Liver (tissue), 9 donors: ENCODE data around the gene TPCN1. TPM values are rescaled to one million over a fixed set of nuclear protein-coding genes. Genes with fewer than 3 reads are reported as not detected.

Experiments used
- DNase-seq: peaks from one replicate; pipeline ENCODE4 v3.0.0-alpha.2; 2017; ENCODE audit warnings: low spot score
- H3K27ac ChIP-seq, 2 donors: one replicate each; pipeline ENCODE4 v1.7.0; 2013; ENCODE audit warnings: inconsistent platforms in 2 of 2, low read length in 2 of 2, control low read depth in 1 of 2, low read depth in 1 of 2, mild to moderate bottlenecking in 1 of 2
- H3K27me3 ChIP-seq, 4 donors: one replicate each; pipeline versions ENCODE4 v1.6.1 to v1.7.0; 2013; ENCODE audit warnings: low read length in 3 of 4, inconsistent platforms in 1 of 4, mild to moderate bottlenecking in 1 of 4, moderate library complexity in 1 of 4; ENCODE audit not compliant: control insufficient read depth in 4 of 4, insufficient read depth in 4 of 4
- H3K36me3 ChIP-seq, 4 donors: one replicate each; pipeline versions ENCODE4 v1.6.1 to v1.7.0; 2013; ENCODE audit warnings: low read length in 3 of 4, mild to moderate bottlenecking in 3 of 4, low read depth in 1 of 4, moderate library complexity in 1 of 4; ENCODE audit not compliant: control insufficient read depth in 4 of 4, insufficient read depth in 3 of 4
- H3K4me1 ChIP-seq, 4 donors: one replicate each; pipeline versions ENCODE4 v1.6.1 to v1.7.0; 2013; ENCODE audit warnings: low read length in 3 of 4, mild to moderate bottlenecking in 3 of 4, moderate library complexity in 1 of 4; ENCODE audit not compliant: control insufficient read depth in 4 of 4, insufficient read depth in 4 of 4
- H3K4me3 ChIP-seq, 3 donors: one replicate each; pipeline versions ENCODE4 v1.6.1 to v1.7.0; 2013; ENCODE audit warnings: low read length in 3 of 3, control low read depth in 1 of 3, low read depth in 1 of 3, mild to moderate bottlenecking in 1 of 3
- H3K9ac ChIP-seq, 2 donors: one replicate each; pipeline ENCODE4 v1.7.0; 2013; ENCODE audit warnings: low read length in 2 of 2, mild to moderate bottlenecking in 2 of 2, moderate library complexity in 2 of 2, control low read depth in 1 of 2, low read depth in 1 of 2
- H3K9me3 ChIP-seq, 4 donors: one replicate each; pipeline versions ENCODE4 v1.6.1 to v1.7.0; 2013; ENCODE audit warnings: low read length in 3 of 4; ENCODE audit not compliant: control insufficient read depth in 4 of 4
- CTCF ChIP-seq: fragments of 150-350 bp; IDR thresholded peaks from 2 replicates; pipeline ENCODE4 v1.5.1; 2017; ENCODE audit warnings: improper control_type of control experiment, low read depth, low read length; ENCODE audit not compliant: missing input control
- HNF4A ChIP-seq, 2 donors: conservative IDR thresholded peaks; 2 replicates each; pipeline ENCODE4 v1.6.1; 2016; ENCODE audit warnings: antibody characterized with exemption in 2 of 2, mild to moderate bottlenecking in 2 of 2
- HNF4G ChIP-seq: IDR thresholded peaks from 2 replicates; pipeline ENCODE4 v1.6.1; 2016; ENCODE audit warnings: antibody characterized with exemption
- MAX ChIP-seq: IDR thresholded peaks from 2 replicates; pipeline ENCODE4 v1.6.1; 2016; ENCODE audit warnings: antibody characterized with exemption
- NR2F2 ChIP-seq: IDR thresholded peaks from 2 replicates; pipeline ENCODE4 v1.6.1; 2016; ENCODE audit warnings: antibody characterized with exemption
- REST ChIP-seq: IDR thresholded peaks from 2 replicates; pipeline ENCODE4 v1.6.1; 2016; ENCODE audit warnings: antibody characterized with exemption, mild to moderate bottlenecking
- TAF1 ChIP-seq: conservative IDR thresholded peaks from 2 replicates; pipeline ENCODE4 v1.6.1; 2016; ENCODE audit warnings: antibody characterized with exemption, mild to moderate bottlenecking
- WGBS: extraction: QIAGEN DNeasy Blood & Tissue Kit; methylation state at CpG from one replicate; pipeline ENCODE4 v1.1.7; 2013; 5-methylcytosine and 5-hydroxymethylcytosine counted together
- polyA plus RNA-seq, 2 donors: library from polyadenylated mRNA; stranded (reverse) in 1 of 2; unstranded in 1 of 2; fragments of 200-250 nt in 1 of 2; fragments of >200 nt in 1 of 2; fragmentation: Nextera tagmentation in 1 of 2; extraction: Ambion mirVana in 1 of 2; gene quantifications; one replicate each; pipeline versions ENCODE4 v1.2.1 to v1.2.3, GENCODE V29; 2013 to 2015
- total RNA-seq, 2 donors: library from RNA; depleted of rRNA; stranded (reverse); fragments of >200 nt; gene quantifications; one replicate each; pipeline ENCODE4 v1.2.3, GENCODE V29; 2014
- donor health status: healthy.
- donor health status: healthy.
- donor health status: healthy.
- donor health status: healthy.
- donor health status: healthy.

The TPCN1 gene
- total and polyA plus RNA-seq, 4 donors = 8.6 to 19.2 (median 13.7) TPM

GRCh38 chr12:113198296-113198695, 23.0 kb upstream of the TPCN1 start (continued):
- TF ChIP-seq CTCF (no peak), HNF4A (conservative IDR thresholded peaks at IDR 0.05) (no peak), HNF4G (no peak)

- H3K27ac ChIP-seq = no peak overlapping the region
- no peaks in the 10 kb centered on the region for H3K9me3 ChIP-seq
- 87% methylated on average over 12 of the region's 12 CpGs for WGBS
- peaks cover 0 to 2% (median 0%) of the 10 kb centered on the region in 4 donors for H3K4me1 ChIP-seq
- no peak overlapping the region for H3K9ac ChIP-seq
- H3K27me3 ChIP-seq = no peaks in the 10 kb centered on the region
- no peak for DNase-seq
- no peaks in the 10 kb centered on the region for H3K36me3 ChIP-seq
- H3K4me3 ChIP-seq = no peak overlapping the region
- TF ChIP-seq MAX = no peak
Measured at GRCh38 chr12:113200021-113200797, 21.1 kb upstream of the TPCN1 start.

GRCh38 chr12:113201187-113202177, 19.8 kb upstream of the TPCN1 start:
- no peak overlapping the region for H3K27ac ChIP-seq
- TF ChIP-seq TAF1 = no peak
- TF ChIP-seq MAX = no peak
- TF ChIP-seq REST = no peak
- no peak for TF ChIP-seq NR2F2
- no peak for TF ChIP-seq HNF4A (conservative IDR thresholded peaks at IDR 0.05)
- no peaks in the 10 kb centered on the region for H3K36me3 ChIP-seq
- peaks cover 0 to 2% (median 0%) of the 10 kb centered on the region in 4 donors for H3K4me1 ChIP-seq
- H3K4me3 ChIP-seq = no peak overlapping the region
- 95% methylated on average over 14 of the region's 14 CpGs for WGBS
- H3K9me3 ChIP-seq = no peaks in the 10 kb centered on the region
- H3K27me3 ChIP-seq = no peaks in the 10 kb centered on the region
- H3K9ac ChIP-seq = no peak overlapping the region
- DNase-seq = no peak
